ENCODE measurements around the gene EPB41L1.

The EPB41L1 gene

GRCh38 chr20:36129160-36129543 is 25.4 kb upstream of the EPB41L1 start:
- Histone ChIP-seq H3K27me3 (ENCODE audit: insufficient read depth, low read length, poor library complexity) (peaks cover 10% of the 10 kb centered on the region), H3K27ac (ENCODE audit: low read length) (no peak overlapping the region), H3K4me2 (ENCODE audit: insufficient read depth, low read length) (no peak overlapping the region), H3K79me2 (ENCODE audit: insufficient read depth, low read length) (no peaks in the 10 kb centered on the region), H3K4me3 (ENCODE audit: low read depth in 1 of 2, low read length in 2 of 2) (no peak overlapping the region), H3K9ac (ENCODE audit: low read depth, low read length) (no peak overlapping the region), H3K9me3 (ENCODE audit: insufficient read depth, low read length, severe bottlenecking) (no peaks in the 10 kb centered on the region), H2AFZ (ENCODE audit: low read depth, low read length) (no peak overlapping the region), H3K4me1 (ENCODE audit: insufficient read depth, low read length) (no peaks in the 10 kb centered on the region), H3K36me3 (ENCODE audit: insufficient read depth, low read length) (no peaks in the 10 kb centered on the region), H4K20me1 (ENCODE audit: insufficient read depth, low read length) (no peaks in the 10 kb centered on the region; the same call in 1 of the 2 replicates)
- ATAC-seq (ENCODE audit: insufficient read depth, low read depth) (no peak), DNase-seq (no peak)
- TF ChIP-seq, protein P1, sequence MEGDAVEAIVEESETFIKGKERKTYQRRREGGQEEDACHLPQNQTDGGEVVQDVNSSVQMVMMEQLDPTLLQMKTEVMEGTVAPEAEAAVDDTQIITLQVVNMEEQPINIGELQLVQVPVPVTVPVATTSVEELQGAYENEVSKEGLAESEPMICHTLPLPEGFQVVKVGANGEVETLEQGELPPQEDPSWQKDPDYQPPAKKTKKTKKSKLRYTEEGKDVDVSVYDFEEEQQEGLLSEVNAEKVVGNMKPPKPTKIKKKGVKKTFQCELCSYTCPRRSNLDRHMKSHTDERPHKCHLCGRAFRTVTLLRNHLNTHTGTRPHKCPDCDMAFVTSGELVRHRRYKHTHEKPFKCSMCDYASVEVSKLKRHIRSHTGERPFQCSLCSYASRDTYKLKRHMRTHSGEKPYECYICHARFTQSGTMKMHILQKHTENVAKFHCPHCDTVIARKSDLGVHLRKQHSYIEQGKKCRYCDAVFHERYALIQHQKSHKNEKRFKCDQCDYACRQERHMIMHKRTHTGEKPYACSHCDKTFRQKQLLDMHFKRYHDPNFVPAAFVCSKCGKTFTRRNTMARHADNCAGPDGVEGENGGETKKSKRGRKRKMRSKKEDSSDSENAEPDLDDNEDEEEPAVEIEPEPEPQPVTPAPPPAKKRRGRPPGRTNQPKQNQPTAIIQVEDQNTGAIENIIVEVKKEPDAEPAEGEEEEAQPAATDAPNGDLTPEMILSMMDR (IDR thresholded peaks at IDR 0.05; ENCODE audit: borderline replicate concordance, extremely low read depth, low read length, poor library complexity, severe bottlenecking) = no peak
- TF ChIP-seq EZH2 (IDR thresholded peaks at IDR 0.05; ENCODE audit: borderline replicate concordance, low read depth, low read length, severe bottlenecking) = no peak

DNA sequence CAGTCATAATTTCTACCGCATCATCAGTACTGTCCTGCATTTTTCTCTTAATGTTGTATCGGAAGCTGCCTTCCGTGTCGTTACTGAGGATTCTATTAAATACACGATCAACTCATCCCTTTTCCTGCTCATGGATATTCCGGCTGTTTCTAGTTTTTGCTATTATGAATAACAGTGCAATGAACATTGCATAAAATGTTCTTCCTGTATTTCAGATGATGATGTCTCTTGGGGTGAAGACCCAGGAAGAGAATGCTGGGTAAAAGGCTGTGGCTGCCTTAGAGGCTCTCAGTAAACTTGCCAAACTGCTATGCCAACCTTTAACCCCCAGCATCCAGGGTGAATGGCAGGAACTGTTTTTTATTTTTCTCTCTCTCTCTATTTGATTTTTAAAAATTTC is 24.1 kb upstream of the EPB41L1 start:
- Histone ChIP-seq H3K4me3 (ENCODE audit: low read depth in 1 of 2, low read length in 2 of 2) (no peak overlapping the region), H2AFZ (ENCODE audit: low read depth, low read length) (no peak overlapping the region), H3K9ac (ENCODE audit: low read depth, low read length) (no peak overlapping the region), H3K9me3 (ENCODE audit: insufficient read depth, low read length, severe bottlenecking) (no peaks in the 10 kb centered on the region), H4K20me1 (ENCODE audit: insufficient read depth, low read length) (no peaks in the 10 kb centered on the region; the same call in 1 of the 2 replicates), H3K36me3 (ENCODE audit: insufficient read depth, low read length) (no peaks in the 10 kb centered on the region), H3K27me3 (ENCODE audit: insufficient read depth, low read length, poor library complexity) (peaks cover 10% of the 10 kb centered on the region), H3K79me2 (ENCODE audit: insufficient read depth, low read length) (no peaks in the 10 kb centered on the region), H3K27ac (ENCODE audit: low read length) (no peak overlapping the region), H3K4me1 (ENCODE audit: insufficient read depth, low read length) (no peaks in the 10 kb centered on the region), H3K4me2 (ENCODE audit: insufficient read depth, low read length) (no peak overlapping the region)
- ATAC-seq (ENCODE audit: insufficient read depth, low read depth) (no peak), DNase-seq (no peak)
- no peak for TF ChIP-seq EZH2 (IDR thresholded peaks at IDR 0.05; ENCODE audit: borderline replicate concordance, low read depth, low read length, severe bottlenecking)
- TF ChIP-seq, protein P1 (IDR thresholded peaks at IDR 0.05; ENCODE audit: borderline replicate concordance, extremely low read depth, low read length, poor library complexity, severe bottlenecking) = no peak

DNA sequence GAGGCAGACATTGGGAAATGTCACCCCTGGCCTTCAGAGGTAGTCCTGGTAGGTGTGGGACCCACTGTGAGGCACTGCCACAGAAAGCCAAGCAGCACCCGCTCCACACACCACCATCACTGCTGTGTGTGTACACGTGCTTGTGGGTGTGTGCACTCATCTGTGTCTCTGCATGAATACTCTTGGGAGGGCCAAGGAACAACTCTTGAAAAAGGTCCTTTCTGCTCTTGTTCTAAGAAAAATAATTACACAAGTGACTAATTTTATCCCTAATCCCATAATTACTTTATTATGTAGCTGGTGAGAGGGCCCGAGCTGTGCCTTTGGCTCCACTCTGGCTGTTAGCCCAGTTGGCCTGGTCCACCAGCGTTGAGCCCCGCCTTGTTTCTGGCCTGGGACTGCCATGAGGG is 21.7 kb upstream of the EPB41L1 start:
- DNase-seq (no peak), ATAC-seq (ENCODE audit: insufficient read depth, low read depth) (no peak)
- H3K36me3 ChIP-seq (ENCODE audit: insufficient read depth, low read length) = no peaks in the 10 kb centered on the region
- H3K4me3 ChIP-seq (ENCODE audit: low read depth in 1 of 2, low read length in 2 of 2) = no peak overlapping the region
- no peaks in the 10 kb centered on the region for H4K20me1 ChIP-seq (ENCODE audit: insufficient read depth, low read length)
- H2AFZ ChIP-seq (ENCODE audit: low read depth, low read length) = no peak overlapping the region
- H3K4me2 ChIP-seq (ENCODE audit: insufficient read depth, low read length) = no peak overlapping the region
- peaks cover 4% of the 10 kb centered on the region for H3K27me3 ChIP-seq (ENCODE audit: insufficient read depth, low read length, poor library complexity)
- TF ChIP-seq EZH2 (IDR thresholded peaks at IDR 0.05; ENCODE audit: borderline replicate concordance, low read depth, low read length, severe bottlenecking) = no peak
- TF ChIP-seq, protein P1 (IDR thresholded peaks at IDR 0.05; ENCODE audit: borderline replicate concordance, extremely low read depth, low read length, poor library complexity, severe bottlenecking) = no peak
- no peak overlapping the region for H3K27ac ChIP-seq (ENCODE audit: low read length)
- no peaks in the 10 kb centered on the region for H3K4me1 ChIP-seq (ENCODE audit: insufficient read depth, low read length)
- no peaks in the 10 kb centered on the region for H3K79me2 ChIP-seq (ENCODE audit: insufficient read depth, low read length)
- no peaks in the 10 kb centered on the region for H3K9me3 ChIP-seq (ENCODE audit: insufficient read depth, low read length, severe bottlenecking)
- no peak overlapping the region for H3K9ac ChIP-seq (ENCODE audit: low read depth, low read length)

- H2AFZ ChIP-seq (ENCODE audit: low read depth, low read length) = no peak overlapping the region
- no peaks in the 10 kb centered on the region for H3K9me3 ChIP-seq (ENCODE audit: insufficient read depth, low read length, severe bottlenecking)
- H3K79me2 ChIP-seq (ENCODE audit: insufficient read depth, low read length) = no peaks in the 10 kb centered on the region
- H4K20me1 ChIP-seq (ENCODE audit: insufficient read depth, low read length) = no peaks in the 10 kb centered on the region
- H3K4me1 ChIP-seq (ENCODE audit: insufficient read depth, low read length) = no peaks in the 10 kb centered on the region
- H3K36me3 ChIP-seq (ENCODE audit: insufficient read depth, low read length) = no peaks in the 10 kb centered on the region
- no peak for TF ChIP-seq EZH2 (IDR thresholded peaks at IDR 0.05; ENCODE audit: borderline replicate concordance, low read depth, low read length, severe bottlenecking)
- TF ChIP-seq, protein P1 (IDR thresholded peaks at IDR 0.05; ENCODE audit: borderline replicate concordance, extremely low read depth, low read length, poor library complexity, severe bottlenecking) = no peak
- no peak overlapping the region for H3K4me3 ChIP-seq (ENCODE audit: low read depth in 1 of 2, low read length in 2 of 2)
- H3K27ac ChIP-seq (ENCODE audit: low read length) = no peak overlapping the region
- H3K4me2 ChIP-seq (ENCODE audit: insufficient read depth, low read length) = no peak overlapping the region
- DNase-seq (no peak), ATAC-seq (ENCODE audit: insufficient read depth, low read depth) (no peak)
- H3K27me3 ChIP-seq (ENCODE audit: insufficient read depth, low read length, poor library complexity) = no peaks in the 10 kb centered on the region
- no peak overlapping the region for H3K9ac ChIP-seq (ENCODE audit: low read depth, low read length)
These were observed 20.7 kb upstream of the EPB41L1 start for GRCh38 chr20:36133821-36134220.

Data from DND-41 (cell line).